Activated naive CD4-positive, alpha-beta T cell (primary cell): ENCODE measurements around the gene SMARCA1.

Experiments
- DNase-seq, 4 experiments: peaks; one replicate each; lab custom pipeline; 2025; lab: John Stamatoyannopoulos, UW

SMARCA1 gene

DNA sequence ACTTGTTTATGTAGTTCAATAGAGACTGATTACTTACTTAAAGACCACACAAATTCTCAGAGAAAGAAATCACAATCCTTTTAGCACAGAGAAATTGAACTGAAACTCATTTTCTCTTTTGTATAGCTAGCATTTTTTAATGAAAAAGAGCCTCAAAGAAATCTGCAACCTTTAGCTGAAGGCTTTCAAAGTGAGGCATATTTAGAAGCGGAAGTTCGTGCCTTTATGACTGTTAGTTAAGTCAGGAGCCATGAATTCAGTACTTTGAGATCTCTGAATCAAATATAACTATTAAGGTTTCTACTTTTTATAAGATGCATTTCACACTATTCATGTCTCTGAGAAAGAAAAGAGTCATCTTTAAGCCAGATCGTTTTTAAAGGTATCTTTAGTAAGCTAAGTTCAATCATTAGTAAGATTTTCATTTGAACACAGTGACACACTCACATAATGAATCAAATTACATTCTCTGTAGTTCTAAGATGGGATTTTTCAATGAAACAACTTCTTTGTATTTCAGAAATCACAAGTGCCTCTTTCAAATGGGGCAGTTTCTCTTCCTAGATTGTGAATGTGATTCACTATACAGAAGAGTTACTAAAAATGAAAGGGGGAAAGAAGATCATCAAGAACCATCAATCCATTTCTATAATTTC is 61.4 kb downstream of the SMARCA1 start:
- DNase-seq, result no peak

DNA sequence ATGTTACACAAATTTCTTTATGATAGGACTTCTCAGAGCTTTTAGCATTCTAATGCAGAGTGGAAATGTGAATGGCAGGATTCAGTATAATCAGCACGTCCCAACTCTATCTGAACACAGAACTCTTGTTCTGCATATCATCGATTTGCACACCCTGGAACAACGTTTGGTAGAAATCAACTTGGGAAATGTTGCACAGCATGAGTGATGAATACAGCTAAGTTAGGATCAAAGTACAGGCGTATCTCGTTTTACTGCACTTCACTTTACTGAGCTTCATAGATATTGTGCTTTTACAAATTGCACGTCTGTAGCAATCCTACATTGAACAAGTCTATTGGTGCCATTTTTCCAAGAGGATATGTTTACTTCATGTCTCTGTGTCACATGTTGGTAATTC is 70.8 kb downstream of the SMARCA1 start:
- DNase-seq, result no peak

DNA sequence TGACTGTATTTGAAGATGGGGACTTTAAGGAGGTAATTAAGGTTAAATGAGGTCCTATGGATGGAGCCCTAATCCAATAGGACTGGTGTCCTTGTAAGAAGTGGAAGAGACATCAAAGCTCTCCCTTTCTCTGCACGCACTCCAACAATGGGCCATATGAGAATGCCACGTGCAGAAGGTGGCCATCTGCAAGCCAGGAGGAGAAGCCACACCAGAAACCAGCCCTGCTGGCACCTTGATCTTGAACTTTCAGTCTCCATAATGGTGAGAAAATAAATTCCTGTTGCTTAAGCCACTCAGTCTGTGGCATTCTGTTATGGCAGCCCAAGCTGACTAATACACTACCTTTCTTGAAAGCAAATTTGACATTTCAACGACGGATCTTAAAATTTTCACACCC is 73.2 kb downstream of the SMARCA1 start:
- no peak for DNase-seq

DNA sequence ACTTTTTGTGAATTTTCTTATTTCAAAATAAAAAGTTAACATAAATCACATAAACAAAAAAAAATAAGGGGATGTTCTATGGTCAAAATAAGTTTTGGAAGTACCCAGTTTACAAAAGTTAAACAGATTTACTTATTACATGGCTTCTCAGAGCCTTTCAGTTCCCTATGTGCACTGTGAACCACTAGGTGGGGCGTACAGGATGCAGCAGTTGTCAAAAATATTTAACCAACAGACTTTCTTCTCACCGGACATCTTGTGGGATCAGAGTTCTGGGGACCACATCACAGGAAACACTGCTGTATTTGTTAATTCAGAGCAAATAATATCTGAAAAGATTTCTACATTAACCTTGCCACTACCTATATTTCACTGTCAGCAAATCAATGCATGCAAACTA is 74.1 kb downstream of the SMARCA1 start:
- no peak for DNase-seq

DNA sequence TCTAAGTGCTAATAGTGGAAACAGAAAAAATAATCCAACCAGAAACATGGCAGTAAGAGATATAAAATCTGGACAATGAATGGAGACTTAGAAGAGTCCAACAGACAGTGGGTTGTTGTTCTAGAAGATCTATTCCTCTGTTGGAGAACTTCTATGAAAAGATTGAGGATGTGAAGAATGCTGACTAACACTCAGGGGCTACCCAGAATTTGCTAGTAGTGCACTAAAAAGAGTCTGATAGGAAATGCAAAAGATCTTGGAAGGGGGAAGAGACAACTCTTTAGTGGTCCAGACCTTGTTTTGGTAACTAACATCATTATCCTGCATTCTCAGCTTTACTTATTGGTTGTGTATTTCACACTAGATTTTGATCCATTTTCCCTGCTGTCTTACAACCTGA is 77.9 kb downstream of the SMARCA1 start:
- no peak for DNase-seq

DNA sequence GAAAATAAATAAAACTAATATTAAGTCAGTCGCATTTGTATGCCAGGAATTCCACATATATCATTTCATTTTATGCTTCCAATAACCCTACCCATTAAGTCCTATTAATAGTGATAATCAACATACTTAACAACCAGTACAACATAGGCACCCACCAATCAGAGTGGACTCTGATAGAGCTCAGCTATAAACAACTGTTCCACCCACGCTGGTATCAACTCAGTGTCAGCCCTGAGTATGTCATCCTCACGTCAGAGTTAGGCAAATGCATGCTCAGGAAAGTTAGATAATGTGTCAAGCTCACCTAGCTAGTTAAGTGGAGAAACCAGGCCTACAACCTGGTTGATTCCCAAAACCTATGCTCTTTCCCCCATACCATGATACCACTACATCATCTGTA is 89.3 kb downstream of the SMARCA1 start:
- no peak for DNase-seq

DNA sequence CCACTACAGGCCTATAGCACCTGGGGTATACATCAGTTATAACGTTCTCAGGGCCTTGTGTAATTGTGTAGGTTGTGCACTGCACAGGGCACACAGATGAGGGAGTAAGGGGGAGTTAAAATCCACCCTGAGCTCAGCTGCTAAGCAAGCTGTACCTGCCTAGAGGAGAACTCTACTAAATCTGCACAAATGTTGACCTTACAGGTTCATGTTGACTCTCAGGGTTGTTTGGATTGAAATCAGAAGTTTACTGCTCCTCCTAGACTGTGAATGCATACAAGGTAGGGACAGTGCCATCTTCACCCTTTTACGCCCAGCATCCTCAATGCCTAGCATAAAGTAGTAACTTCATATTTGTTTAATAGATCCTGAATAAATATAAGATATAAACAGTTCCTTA is 89.8 kb downstream of the SMARCA1 start:
- no peak for DNase-seq

DNA sequence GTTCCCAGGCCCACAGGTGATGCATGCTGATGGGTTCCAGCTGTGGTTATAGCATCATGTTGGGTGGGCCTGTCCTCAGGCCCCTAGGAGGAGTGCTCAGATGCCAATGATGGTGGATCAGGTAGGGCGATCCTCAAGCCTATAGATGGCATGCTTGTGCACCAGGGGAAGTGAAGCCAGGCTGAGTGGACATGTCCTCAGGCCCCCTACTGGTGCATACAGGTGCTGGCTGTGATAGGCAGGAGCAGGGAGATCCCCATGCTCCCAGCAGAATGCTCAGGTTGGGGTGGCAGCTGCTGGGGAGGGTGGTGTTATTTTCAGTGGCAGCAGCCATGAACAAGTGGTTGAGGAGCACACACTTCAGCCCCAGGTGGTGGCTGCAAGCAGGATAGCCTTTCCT is 96.0 kb downstream of the SMARCA1 start:
- no peak for DNase-seq

DNA sequence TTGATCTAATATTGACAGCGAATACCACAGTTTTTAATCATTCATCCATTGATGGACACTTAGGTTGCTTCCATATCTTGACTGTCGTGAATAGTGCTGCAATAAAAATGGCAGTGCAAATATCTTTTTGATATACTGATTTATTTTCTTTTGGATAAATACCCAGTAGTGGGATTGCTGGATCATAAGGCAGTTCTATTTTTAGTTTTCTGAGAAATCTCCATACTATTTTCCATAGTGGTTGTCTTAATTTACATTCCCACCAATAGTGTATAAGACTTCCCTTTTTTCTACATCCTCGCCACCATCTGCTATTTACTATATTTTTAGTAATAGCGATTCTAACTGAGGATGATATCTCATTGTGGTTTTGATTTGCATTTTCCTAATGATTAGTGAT is 100.1 kb downstream of the SMARCA1 start:
- no peak for DNase-seq

DNA sequence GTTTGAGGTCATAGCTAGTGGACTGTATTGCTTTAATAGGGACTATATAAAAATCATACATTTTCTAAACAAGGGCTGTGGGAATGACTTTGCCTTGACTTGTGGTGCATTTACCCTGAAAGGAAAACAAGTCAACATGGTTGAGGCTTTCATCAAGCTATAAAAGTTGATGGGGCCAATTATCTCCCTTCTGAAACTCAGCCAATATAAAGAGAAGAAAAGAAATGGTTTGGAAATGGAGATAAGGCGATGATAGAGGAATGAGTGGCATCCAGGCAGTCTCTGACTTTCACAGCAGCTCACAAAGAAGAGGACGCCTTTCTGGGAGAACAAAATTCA is 118.7 kb downstream of the SMARCA1 start:
- no peak for DNase-seq

DNA sequence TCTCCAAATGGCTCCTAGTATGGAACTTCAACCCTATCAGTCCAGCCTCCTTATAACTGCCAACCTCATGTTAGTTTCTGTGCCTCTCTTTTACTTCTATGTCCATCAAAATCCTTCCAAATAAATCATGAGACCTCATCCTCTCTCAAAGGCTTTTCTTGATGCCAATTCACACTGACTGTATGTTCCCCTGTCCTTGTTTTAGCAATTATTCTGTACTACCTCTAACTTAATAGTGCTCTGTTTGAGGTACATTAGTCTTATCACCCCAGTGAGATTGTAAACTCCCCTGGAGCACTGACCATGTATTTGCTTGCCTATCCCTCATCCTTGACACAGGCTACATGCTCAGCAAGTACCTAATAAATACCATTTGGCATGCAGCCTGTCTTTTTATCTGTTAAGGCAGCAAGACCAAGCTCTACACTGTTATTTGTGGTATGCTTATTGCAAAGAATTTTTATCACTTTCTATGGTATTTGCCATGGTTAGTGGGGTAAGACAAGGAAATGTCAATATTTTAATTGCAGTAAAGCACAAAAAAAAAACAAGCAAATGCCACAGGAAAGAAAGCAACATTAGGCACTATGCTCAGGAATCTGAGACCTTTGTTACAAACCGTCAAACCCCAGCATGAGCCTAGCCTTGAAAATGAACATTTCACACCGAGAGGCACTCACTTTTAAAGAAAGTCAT is 119.2 kb downstream of the SMARCA1 start:
- no peak for DNase-seq
